Measurements from ENCODE around the gene C1QTNF5. TPM values are rescaled to one million over a fixed set of nuclear protein-coding genes. Genes with fewer than 3 reads are reported as not detected.

The C1QTNF5 gene
- total RNA-seq, 2 experiments from 2014 or later, result not detected

- POLR2A ChIA-PET, result interaction anchor here (0.6 to 1.7 kb wide), 6 partner anchors 43 to 278 kb away, joined by 3 to 5 read pairs (median 4); partner anchors contain the start of gene DPAGT1
- no peaks in the 10 kb centered on the region for H3K79me2 ChIP-seq (ENCODE audit: insufficient read depth, low read depth, low read length)
- no peaks in the 10 kb centered on the region for H3K9me3 ChIP-seq (ENCODE audit: low read length)
- BruUV-seq (replicated peaks), result no TSS peak
- no peaks in the 10 kb centered on the region for H3K36me3 ChIP-seq (ENCODE audit: insufficient read depth, low read length)
- H3K4me3 ChIP-seq (ENCODE audit: low read depth, low read length, poor library complexity, severe bottlenecking), result peak overlapping the region; percentile 60
- no peaks in the 10 kb centered on the region for H3K9me2 ChIP-seq (ENCODE audit: insufficient read depth, low read length)
- no peaks in the 10 kb centered on the region for H4K20me1 ChIP-seq (ENCODE audit: insufficient read depth, low read length)
- intact Hi-C loops (cut with micrococcal nuclease; ENCODE audit: unreplicated experiment), result loop anchor here (2.0 to 5.0 kb wide), 4 partner anchors 51 to 254 kb away; partner anchors contain the start of genes DPAGT1 and VPS11
- TF ChIP-seq CTCF (conservative IDR thresholded peaks at IDR 0.05; ENCODE audit: low read length) (no peak), EZH2phosphoT487 (IDR thresholded peaks at IDR 0.05; ENCODE audit: borderline replicate concordance, low read depth, low read length) (no peak)
- peaks cover 46% of the 10 kb centered on the region for H3K4me1 ChIP-seq (ENCODE audit: insufficient read depth, low read length, poor library complexity, severe bottlenecking)
- H2AFZ ChIP-seq (ENCODE audit: low read length), result peak overlapping the region; percentile 95
- H3K27ac ChIP-seq (ENCODE audit: low read depth, low read length, poor library complexity, severe bottlenecking), result peak overlapping the region; percentile 63
- DNase-seq (ENCODE audit: low spot score), result peak; percentile 65
- H3K4me2 ChIP-seq (ENCODE audit: low read length), result peak overlapping the region; percentile 83
- CTCF ChIA-PET (ENCODE audit: unreplicated experiment), result interaction anchor here (0.6 to 2.5 kb wide), 7 partner anchors 13 to 124 kb away, joined by 4 to 16 read pairs (median 4); no protein-coding TSS in a partner anchor
Measured at GRCh38 chr11:119320776-119321524, 19.7 kb downstream of the C1QTNF5 start.

- Histone ChIP-seq H3K27ac (ENCODE audit: low read depth, low read length, poor library complexity, severe bottlenecking) (peak overlapping the region; percentile 63), H3K4me1 (ENCODE audit: insufficient read depth, low read length, poor library complexity, severe bottlenecking) (peaks cover 52% of the 10 kb centered on the region)
- intact Hi-C loops (cut with micrococcal nuclease; ENCODE audit: unreplicated experiment), result loop anchor here (2.0 to 5.0 kb wide), 4 partner anchors 52 to 253 kb away; partner anchors contain the start of genes DPAGT1 and VPS11
Measured at GRCh38 chr11:119320240-119320775, 20.4 kb downstream of the C1QTNF5 start.

More at GRCh38 chr11:119320240-119320775, 20.4 kb downstream of the C1QTNF5 start:
- no peak for TF ChIP-seq EZH2phosphoT487 (IDR thresholded peaks at IDR 0.05; ENCODE audit: borderline replicate concordance, low read depth, low read length)
- no peak for TF ChIP-seq CTCF (conservative IDR thresholded peaks at IDR 0.05; ENCODE audit: low read length)
- Histone ChIP-seq H2AFZ (ENCODE audit: low read length) (peak overlapping the region; percentile 95; the same call in 1 of the 2 replicates), H4K20me1 (ENCODE audit: insufficient read depth, low read length) (no peaks in the 10 kb centered on the region), H3K79me2 (ENCODE audit: insufficient read depth, low read depth, low read length) (no peaks in the 10 kb centered on the region), H3K4me3 (ENCODE audit: low read depth, low read length, poor library complexity, severe bottlenecking) (peak overlapping the region; percentile 60), H3K4me2 (ENCODE audit: low read length) (peak overlapping the region; percentile 83), H3K36me3 (ENCODE audit: insufficient read depth, low read length) (no peaks in the 10 kb centered on the region), H3K9me2 (ENCODE audit: insufficient read depth, low read length) (no peaks in the 10 kb centered on the region), H3K9me3 (ENCODE audit: low read length) (no peaks in the 10 kb centered on the region)
- DNase-seq (ENCODE audit: low spot score), result no peak
- POLR2A ChIA-PET, result interaction anchor here (1.3 kb wide), 1 partner anchor 204 kb away, joined by 3 read pairs; no protein-coding TSS in a partner anchor
- CTCF ChIA-PET (ENCODE audit: unreplicated experiment), result interaction anchor here (1.6 kb wide), 1 partner anchor 45 kb away, joined by 4 read pairs; no protein-coding TSS in a partner anchor
- no TSS peak for BruUV-seq (replicated peaks)
